IMR-90 (cell line): Measurements from ENCODE around the gene MAN2A1. TPM values are rescaled to one million over a fixed set of nuclear protein-coding genes. Genes with fewer than 3 reads are reported as not detected.
A peak's percentile ranks its signal among the peaks of the same experiment; 100 is the strongest.

Source experiments
- ATAC-seq: fragments of 200-7000 bp; cut with Tn5 transposase; 2 replicates; pipeline ENCODE4 v1.9.1; 2020; ENCODE audit warnings: low read depth, mild to moderate bottlenecking, moderate library complexity
- BruUV-seq: library from RNA; stranded (reverse); fragments of 400-500 nt; replicated peaks from 2 replicates; lab custom pipeline; 2021; lab: Mats Ljungman, UMichigan
- CTCF ChIA-PET: fragments of 300-600 bp; formaldehyde crosslinking; extraction: SDS; loops from one replicate; lab custom pipeline; 2021; ENCODE audit warnings: antibody characterized with exemption; lab: Yijun Ruan, JAX
- POLR2A ChIA-PET: fragments of 300-600 bp; sonication (Branson Sonifier 250); formaldehyde crosslinking; loops from one replicate; lab custom pipeline; 2022; ENCODE audit warnings: antibody characterized with exemption; ENCODE audit not compliant: unreplicated experiment; lab: Charles Lee
- DNase-seq: peaks from one replicate; pipeline ENCODE4 v3.0.0; 2013
- H2AFZ ChIP-seq: replicated peaks from 2 replicates; pipeline ENCODE3; 2013; ENCODE audit warnings: low read length, mild to moderate bottlenecking; ENCODE audit not compliant: poor library complexity
- H2AK5ac ChIP-seq: 2 replicates; pipeline ENCODE4 v1.6.1; 2013; ENCODE audit warnings: low read depth, low read length, inconsistent platforms
- H2AK9ac ChIP-seq: replicated peaks from 2 replicates; pipeline ENCODE3; 2013; ENCODE audit warnings: mild to moderate bottlenecking, low read depth, low read length, moderate library complexity; ENCODE audit not compliant: poor library complexity
- H2BK120ac ChIP-seq: 2 replicates; pipeline ENCODE4 v1.6.1; 2013; ENCODE audit warnings: low read depth, low read length, inconsistent platforms
- H2BK15ac ChIP-seq: 3 replicates; pipeline ENCODE4 v1.6.1; 2013; ENCODE audit warnings: low read depth, low read length, inconsistent platforms
- H2BK20ac ChIP-seq: 2 replicates; pipeline ENCODE4 v1.6.1; 2013; ENCODE audit warnings: low read depth, mild to moderate bottlenecking, inconsistent platforms, low read length, moderate library complexity
- H2BK5ac ChIP-seq: 2 replicates; pipeline ENCODE4 v1.6.1; 2013; ENCODE audit warnings: mild to moderate bottlenecking, low read depth, low read length, inconsistent platforms; ENCODE audit not compliant: poor library complexity, severe bottlenecking
- H3K14ac ChIP-seq: replicated peaks from 2 replicates; pipeline ENCODE4 v1.6.1; 2013; ENCODE audit warnings: low read depth, low read length, inconsistent platforms
- H3K18ac ChIP-seq: 2 replicates; pipeline ENCODE4 v1.6.1; 2013; ENCODE audit warnings: low read depth, low read length, control low read depth
- H3K23ac ChIP-seq: 2 replicates; pipeline ENCODE4 v1.6.1; 2013; ENCODE audit warnings: low read depth, low read length, inconsistent platforms
- H3K27ac ChIP-seq: 2 replicates; pipeline ENCODE4 v1.5.1; 2013; ENCODE audit warnings: mild to moderate bottlenecking, control low read depth, low read length; ENCODE audit not compliant: insufficient read depth
- H3K27me3 ChIP-seq: 2 replicates; pipeline ENCODE4 v1.6.1; 2013; ENCODE audit warnings: low read length; ENCODE audit not compliant: control insufficient read depth, insufficient read depth
- H3K36me3 ChIP-seq: 2 replicates; pipeline ENCODE4 v1.6.1; 2013; ENCODE audit warnings: low read length, mixed read lengths; ENCODE audit not compliant: control insufficient read depth, insufficient read depth
- H3K4ac ChIP-seq: 2 replicates; pipeline ENCODE4 v1.6.1; 2013; ENCODE audit warnings: low read depth, low read length, inconsistent platforms
- H3K4me1 ChIP-seq: 2 replicates; pipeline ENCODE4 v1.6.1; 2013; ENCODE audit warnings: low read length, mixed read lengths; ENCODE audit not compliant: control insufficient read depth, insufficient read depth
- H3K4me2 ChIP-seq: 2 replicates; pipeline ENCODE4 v1.6.1; 2013; ENCODE audit warnings: low read depth, mild to moderate bottlenecking, control low read depth, low read length, moderate library complexity
- H3K4me3 ChIP-seq: 2 replicates; pipeline ENCODE4 v1.5.1; 2013; ENCODE audit warnings: low read depth, mild to moderate bottlenecking, control low read depth, low read length, moderate library complexity; ENCODE audit not compliant: insufficient read depth
- H3K56ac ChIP-seq: 2 replicates; pipeline ENCODE4 v1.6.1; 2013; ENCODE audit warnings: low read length, inconsistent platforms; ENCODE audit not compliant: insufficient read depth; ENCODE audit errors: extremely low read depth
- H3K79me1 ChIP-seq, 2 experiments: 2 replicates each; pipeline ENCODE4 v1.6.1; 2013; ENCODE audit warnings: low read length in 2 of 2, inconsistent platforms in 1 of 2, low read depth in 1 of 2
- H3K9ac ChIP-seq: 2 replicates; pipeline ENCODE4 v1.6.1; 2013; ENCODE audit warnings: low read depth, low read length, control low read depth
- H3K9me1 ChIP-seq: 2 replicates; pipeline ENCODE4 v1.6.1; 2013; ENCODE audit warnings: low read length, inconsistent platforms; ENCODE audit not compliant: insufficient read depth
- H3K9me3 ChIP-seq: 2 replicates; pipeline ENCODE4 v1.6.1; 2013; ENCODE audit warnings: low read length; ENCODE audit not compliant: control insufficient read depth, insufficient read depth
- H4K20me1 ChIP-seq: 2 replicates; pipeline ENCODE4 v1.6.1; 2013; ENCODE audit warnings: low read length, inconsistent platforms; ENCODE audit not compliant: insufficient read depth
- H4K5ac ChIP-seq: 2 replicates; pipeline ENCODE4 v1.6.1; 2013; ENCODE audit warnings: mild to moderate bottlenecking, low read depth, low read length, control low read depth
- H4K8ac ChIP-seq, 2 experiments: 2 replicates each; pipeline ENCODE4 v1.6.1; 2013; ENCODE audit warnings: low read depth in 2 of 2, low read length in 2 of 2, control low read depth in 1 of 2, inconsistent platforms in 1 of 2
- H4K91ac ChIP-seq: 2 replicates; pipeline ENCODE4 v1.6.1; 2013; ENCODE audit warnings: low read depth, low read length, inconsistent platforms; ENCODE audit not compliant: insufficient read depth
- BHLHE40 ChIP-seq: fragments of 150-350 bp; IDR thresholded peaks from 2 replicates; pipeline ENCODE4 v1.6.1; 2016; ENCODE audit warnings: mild to moderate bottlenecking, low read depth, low read length
- CHD1 ChIP-seq: IDR thresholded peaks from 2 replicates; pipeline ENCODE4 v1.6.1; 2012; ENCODE audit warnings: low read depth, low read length, improper control_type of control experiment
- MAFK ChIP-seq: IDR thresholded peaks from 2 replicates; pipeline ENCODE4 v1.6.1; 2012; ENCODE audit warnings: low read depth, low read length, improper control_type of control experiment
- NFE2L2 ChIP-seq: fragments of 150-350 bp; IDR thresholded peaks from 2 replicates; pipeline ENCODE4 v1.6.1; 2016; ENCODE audit warnings: low read depth, mild to moderate bottlenecking, low read length
- POLR2A ChIP-seq: IDR thresholded peaks from 2 replicates; pipeline ENCODE4 v1.6.1; 2012; ENCODE audit warnings: mild to moderate bottlenecking, low read depth, low read length
- SMC3 ChIP-seq: fragments of 150-350 bp; IDR thresholded peaks from 2 replicates; pipeline ENCODE4 v1.6.1; 2016; ENCODE audit warnings: low read depth, mild to moderate bottlenecking, antibody characterized with exemption, low read length, moderate library complexity
- WGBS, 2 experiments: methylation state at CpG; one replicate each; pipeline versions ENCODE4 v1.1.5 to v1.1.7; 2013; ENCODE audit warnings: missing lambda C conversion rate in 2 of 2; ENCODE audit not compliant: insufficient read length in 1 of 2; ENCODE audit errors: extremely low coverage in 2 of 2; 5-methylcytosine and 5-hydroxymethylcytosine counted together
- dilution Hi-C: fragments of 300-500 bp; cut with HindIII; formaldehyde crosslinking; loops from one replicate; pipeline ENCODE4 v1.14.3; 2018; ENCODE audit warnings: low sequenced_read_pairs; ENCODE audit not compliant: unreplicated experiment
- in situ Hi-C: fragments of 300-500 bp; cut with MboI; formaldehyde crosslinking; loops from 3 replicates; pipeline ENCODE4 v1.14.3; 2019; ENCODE audit warnings: low sequenced_read_pairs, inconsistent platforms, mixed read lengths
- intact Hi-C: fragments of 100-400 bp; cut with micrococcal nuclease; formaldehyde crosslinking; loops from 2 replicates; pipeline ENCODE4 v1.10.0; 2022
- polyA plus RNA-seq, 3 experiments: library from polyadenylated mRNA; depleted of rRNA; stranded (reverse); fragments of >200 nt; gene quantifications; 2 replicates each; pipeline ENCODE4 v1.2.3, GENCODE V29; 2012; ENCODE audit warnings: low replicate concordance in 1 of 3
- total RNA-seq: library from RNA; depleted of rRNA; stranded (reverse); fragments of >200 nt; gene quantifications from 2 replicates; pipeline ENCODE4 v1.2.3, GENCODE V29; 2012

MAN2A1 gene
- total and polyA plus RNA-seq, 2 of the 4 experiments (the other 2 are of a cell fraction): 16.4 to 29.6 TPM

DNA sequence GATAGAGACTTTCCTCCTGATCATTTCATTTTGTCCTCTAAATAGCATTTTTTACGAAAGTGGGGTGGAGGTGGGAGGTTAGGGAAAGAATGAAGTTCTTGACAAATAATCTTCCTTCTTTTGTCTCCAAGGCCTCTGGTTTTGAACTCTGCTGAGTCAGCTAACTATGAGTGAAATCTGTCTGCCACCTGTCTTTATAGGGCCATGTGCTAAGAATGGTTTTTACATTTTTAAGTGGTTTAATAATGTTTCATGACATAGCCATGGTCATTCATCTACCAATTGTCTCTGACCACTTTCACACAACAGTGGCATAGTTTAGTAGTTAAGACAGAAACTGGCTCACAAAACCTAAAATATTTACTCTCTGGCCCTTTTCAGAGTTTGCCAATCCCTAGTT, 7.6 kb downstream of the MAN2A1 start:
- H3K4me2 ChIP-seq: no peak overlapping the region
- no peak overlapping the region for H3K56ac ChIP-seq
- no peak overlapping the region for H3K4ac ChIP-seq
- peaks cover 7% of the 10 kb centered on the region for H3K9me1 ChIP-seq
- H2AK9ac ChIP-seq: no peak overlapping the region
- no peak overlapping the region for H4K91ac ChIP-seq
- dilution Hi-C loops: no loop called here
- DNase-seq (no peak), ATAC-seq (no peak)
- CTCF ChIA-PET: no interaction called here
- no peak overlapping the region for H2AK5ac ChIP-seq
- H3K36me3 ChIP-seq: no peaks in the 10 kb centered on the region; the same call in 1 of the 2 replicates
- H3K14ac ChIP-seq: no peak overlapping the region
- no peak overlapping the region for H3K18ac ChIP-seq
- H4K8ac ChIP-seq: no peak overlapping the region
- in situ Hi-C loops: loop anchor here (25.0 kb wide), 1 partner anchor 915 kb away; no protein-coding TSS in a partner anchor
- H2BK20ac ChIP-seq: no peak overlapping the region
- peaks cover 32% of the 10 kb centered on the region for H4K20me1 ChIP-seq
- peaks cover 18 to 59% of the 10 kb centered on the region in 2 experiments for H3K79me1 ChIP-seq
- H3K23ac ChIP-seq: no peak overlapping the region
- peaks cover 13% of the 10 kb centered on the region for H3K4me1 ChIP-seq
- H3K9me3 ChIP-seq: no peaks in the 10 kb centered on the region
- H2BK5ac ChIP-seq: no peak overlapping the region
- no TSS peak for BruUV-seq
- H2BK15ac ChIP-seq: no peak overlapping the region
- H3K27ac ChIP-seq: no peak overlapping the region
- intact Hi-C loops: no loop called here
- no peak overlapping the region for H2AFZ ChIP-seq
- no peaks in the 10 kb centered on the region for H3K27me3 ChIP-seq
- no peak overlapping the region for H3K9ac ChIP-seq
- WGBS, 2 experiments: no CpG with 5 or more reads among the region's 1 CpG
- POLR2A ChIA-PET: no interaction called here
- H3K4me3 ChIP-seq: no peak overlapping the region
- H2BK120ac ChIP-seq: no peak overlapping the region
- H4K5ac ChIP-seq: no peak overlapping the region
- no peak for TF ChIP-seq SMC3
- TF ChIP-seq NFE2L2: no peak
- no peak for TF ChIP-seq CHD1
- TF ChIP-seq BHLHE40: no peak
- TF ChIP-seq MAFK: peak; percentile 95
- TF ChIP-seq POLR2A: no peak
